CD14-positive monocyte (primary cell): ENCODE data around the gene GAL3ST2. TPM values are rescaled to one million over a fixed set of nuclear protein-coding genes. Genes with fewer than 3 reads are reported as not detected.
A peak's percentile ranks its signal among the peaks of the same experiment; 100 is the strongest.
"Not testable (repeated sequence)": the region's sequence is repeated elsewhere in the genome, so short reads cannot be mapped to it uniquely, and the experiment has no call there.

Experiments used
- DNase-seq, 3 donors: peaks; one replicate each; pipeline ENCODE4 v3.0.0-alpha.2; 2011 to 2022
- H2AFZ ChIP-seq: 2 replicates; pipeline ENCODE4 v1.6.0; 2012; ENCODE audit warnings: mild to moderate bottlenecking, low read depth, low read length, inconsistent platforms; ENCODE audit not compliant: insufficient read depth, poor library complexity, severe bottlenecking
- H3K27ac ChIP-seq, 2 donors: 1 replicate in 1 of 2; 2 replicates in 1 of 2; pipeline ENCODE4 v1.5.1; 2012 to 2013; ENCODE audit warnings: low read length in 2 of 2, control low read depth in 1 of 2, inconsistent platforms in 1 of 2, low read depth in 1 of 2, mild to moderate bottlenecking in 1 of 2
- H3K27me3 ChIP-seq, 2 donors: one replicate each; pipeline versions ENCODE4 v1.6.0 to v1.6.1; 2011 to 2013; ENCODE audit warnings: low read length in 2 of 2; ENCODE audit not compliant: control insufficient read depth in 2 of 2, insufficient read depth in 2 of 2
- H3K36me3 ChIP-seq, 2 donors: replicated peaks in 1 of 2; 1 replicate in 1 of 2; 2 replicates in 1 of 2; pipeline versions ENCODE4 v1.5.1 to v1.6.1; 2012 to 2013; ENCODE audit warnings: low read length in 2 of 2, control low read depth in 1 of 2, inconsistent platforms in 1 of 2, mild to moderate bottlenecking in 1 of 2; ENCODE audit not compliant: insufficient read depth in 2 of 2, control insufficient read depth in 1 of 2
- H3K4me1 ChIP-seq, 2 donors: 1 replicate in 1 of 2; 2 replicates in 1 of 2; pipeline versions ENCODE4 v1.5.1 to v1.6.1; 2012 to 2013; ENCODE audit warnings: low read length in 2 of 2, control low read depth in 1 of 2, inconsistent platforms in 1 of 2, mild to moderate bottlenecking in 1 of 2, moderate library complexity in 1 of 2; ENCODE audit not compliant: insufficient read depth in 2 of 2, control insufficient read depth in 1 of 2
- H3K4me2 ChIP-seq: replicated peaks from 2 replicates; pipeline ENCODE3; 2012; ENCODE audit warnings: low read length, moderate library complexity, mild to moderate bottlenecking; ENCODE audit not compliant: poor library complexity, severe bottlenecking; ENCODE audit errors: extremely low read depth
- H3K4me3 ChIP-seq, 3 experiments: fragments of 200-600 bp in 1 of 3; sonication (generic) in 1 of 3; replicated peaks in 1 of 3; 1 replicate in 2 of 3; 2 replicates in 1 of 3; pipeline ENCODE4 v1.5.1; 2011 to 2013; ENCODE audit warnings: low read length in 3 of 3, mild to moderate bottlenecking in 3 of 3, control low read depth in 2 of 3, low read depth in 2 of 3, inconsistent platforms in 1 of 3, moderate library complexity in 1 of 3
- H3K79me2 ChIP-seq: 2 replicates; pipeline ENCODE4 v1.6.0; 2012; ENCODE audit warnings: mild to moderate bottlenecking, control low read depth, inconsistent platforms, low read length, moderate library complexity; ENCODE audit not compliant: insufficient read depth
- H3K9ac ChIP-seq: 2 replicates; pipeline ENCODE4 v1.6.0; 2017; ENCODE audit warnings: low read length, mild to moderate bottlenecking; ENCODE audit not compliant: insufficient read depth, poor library complexity, severe bottlenecking
- H3K9me3 ChIP-seq, 2 donors: replicated peaks in 1 of 2; 1 replicate in 1 of 2; 2 replicates in 1 of 2; pipeline versions ENCODE4 v1.5.1 to v1.6.1; 2012 to 2013; ENCODE audit warnings: low read length in 2 of 2, control low read depth in 1 of 2; ENCODE audit not compliant: control insufficient read depth in 1 of 2, insufficient read depth in 1 of 2
- H4K20me1 ChIP-seq: 2 replicates; pipeline ENCODE4 v1.6.0; 2012; ENCODE audit warnings: mild to moderate bottlenecking, low read length, control low read depth, moderate library complexity; ENCODE audit not compliant: insufficient read depth
- H3K27ac Mint-ChIP-seq, 7 donors: one replicate each; pipeline ENCODE4 v1.8.0; 2020; ENCODE audit warnings: mild to moderate bottlenecking in 7 of 7, mixed read lengths in 7 of 7, moderate library complexity in 6 of 7, inconsistent platforms in 2 of 7
- H3K27me3 Mint-ChIP-seq, 3 donors: one replicate each; pipeline ENCODE4 v1.8.0; 2021 to 2022; ENCODE audit warnings: low read depth in 3 of 3, mild to moderate bottlenecking in 3 of 3, mixed read lengths in 3 of 3, moderate library complexity in 3 of 3, inconsistent platforms in 1 of 3
- H3K36me3 Mint-ChIP-seq, 2 donors: one replicate each; pipeline ENCODE4 v1.8.0; 2020; ENCODE audit warnings: mixed read lengths in 2 of 2, inconsistent platforms in 1 of 2, mild to moderate bottlenecking in 1 of 2
- H3K4me1 Mint-ChIP-seq: one replicate; pipeline ENCODE4 v1.8.0; 2020; ENCODE audit warnings: mild to moderate bottlenecking, mixed read lengths
- H3K4me3 Mint-ChIP-seq, 2 donors: one replicate each; pipeline ENCODE4 v1.8.0; 2020; ENCODE audit warnings: mild to moderate bottlenecking in 2 of 2, mixed read lengths in 2 of 2, moderate library complexity in 1 of 2
- H3K9me3 Mint-ChIP-seq, 7 donors: one replicate each; pipeline ENCODE4 v1.8.0; 2020 to 2022; ENCODE audit warnings: mixed read lengths in 7 of 7, mild to moderate bottlenecking in 6 of 7, moderate library complexity in 6 of 7, inconsistent platforms in 2 of 7
- WGBS: methylation state at CpG from one replicate; pipeline ENCODE4 v1.1.5; 2013; ENCODE audit warnings: missing lambda C conversion rate; ENCODE audit not compliant: insufficient coverage; 5-methylcytosine and 5-hydroxymethylcytosine counted together
- intact Hi-C, 2 donors: fragments of 100-400 bp; cut with micrococcal nuclease; formaldehyde crosslinking; loops; one replicate each; pipeline versions ENCODE4 v1.15.0 to v1.15.1; 2023
- polyA plus RNA-seq, 3 donors: library from polyadenylated mRNA; depleted of rRNA in 1 of 3; unstranded in 2 of 3; stranded (reverse) in 1 of 3; fragments of 300-500 nt in 2 of 3; fragments of >200 nt in 1 of 3; fragmentation: Illumina TruSeq in 2 of 3; gene quantifications; 1 replicate in 2 of 3; 2 replicates in 1 of 3; pipeline ENCODE4 v1.2.3, GENCODE V29; 2012 to 2021
- TF ChIP-seq, protein P1 (sequence below): fragments of 200-600 bp; IDR thresholded peaks from one replicate; pipeline ENCODE4 v1.8.0; 2022; ENCODE audit warnings: antibody characterized with exemption, mild to moderate bottlenecking

GAL3ST2 gene
- polyA plus RNA-seq, 3 donors, result not detected

DNA sequence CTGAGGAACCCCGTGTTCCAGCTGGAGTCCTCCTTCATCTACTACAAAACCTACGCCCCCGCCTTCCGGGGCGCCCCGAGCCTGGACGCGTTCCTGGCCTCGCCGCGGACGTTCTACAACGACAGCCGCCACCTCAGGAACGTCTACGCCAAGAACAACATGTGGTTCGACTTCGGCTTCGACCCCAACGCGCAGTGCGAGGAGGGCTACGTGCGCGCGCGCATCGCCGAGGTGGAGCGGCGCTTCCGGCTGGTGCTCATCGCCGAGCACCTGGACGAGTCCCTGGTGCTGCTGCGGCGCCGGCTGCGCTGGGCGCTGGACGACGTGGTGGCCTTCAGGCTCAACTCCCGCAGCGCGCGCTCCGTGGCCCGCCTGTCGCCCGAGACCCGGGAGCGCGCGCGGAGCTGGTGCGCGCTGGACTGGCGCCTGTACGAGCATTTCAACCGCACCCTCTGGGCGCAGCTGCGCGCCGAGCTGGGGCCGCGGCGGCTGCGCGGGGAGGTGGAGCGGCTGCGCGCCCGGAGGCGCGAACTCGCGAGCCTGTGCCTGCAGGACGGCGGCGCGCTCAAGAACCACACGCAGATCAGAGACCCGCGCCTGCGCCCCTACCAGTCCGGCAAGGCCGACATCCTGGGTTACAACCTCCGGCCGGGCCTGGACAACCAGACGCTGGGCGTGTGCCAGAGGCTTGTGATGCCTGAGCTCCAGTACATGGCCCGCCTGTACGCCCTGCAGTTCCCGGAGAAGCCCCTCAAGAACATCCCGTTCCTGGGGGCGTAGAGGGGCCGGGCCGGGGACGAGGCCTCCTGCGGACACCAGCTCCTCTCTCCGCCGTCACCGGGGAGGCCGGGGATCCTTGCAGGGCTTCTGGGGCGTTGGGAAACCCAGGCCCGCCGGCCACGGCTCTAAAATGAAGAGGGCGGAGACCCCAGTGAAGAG is 27.0 kb downstream of the GAL3ST2 start:
- Histone ChIP-seq H3K9me3 (no peaks in the 10 kb centered on the region), H3K9ac (no peak overlapping the region), H3K4me3 (peak overlapping the region in 1 of 3 experiments; percentile 34), H3K4me1 (peaks cover 13 to 19% of the 10 kb centered on the region in 2 donors), H3K27me3 (peaks cover 8 to 19% of the 10 kb centered on the region in 2 donors), H2AFZ (no peak overlapping the region), H4K20me1 (no peaks in the 10 kb centered on the region), H3K36me3 (no peaks in the 10 kb centered on the region), H3K79me2 (no peaks in the 10 kb centered on the region), H3K27ac (no peak overlapping the region), H3K4me2 (peak overlapping the region; percentile 53)
- intact Hi-C loops, result no loop called here
- Mint-ChIP-seq H3K4me1 (peaks cover 7% of the 10 kb centered on the region), H3K9me3 (peaks cover 0 to 2% (median 0%) of the 10 kb centered on the region in 7 donors), H3K4me3 (peak overlapping the region; percentile 49 to 85), H3K36me3 (no peaks in the 10 kb centered on the region), H3K27me3 (peaks cover 14 to 29% (median 17%) of the 10 kb centered on the region in 3 donors), H3K27ac (peak overlapping the region in 1 of 7 donors; percentile 20)
- DNase-seq, result no peak
- WGBS, result 3% methylated on average over 108 of the region's 109 CpGs
- TF ChIP-seq, protein P1, sequence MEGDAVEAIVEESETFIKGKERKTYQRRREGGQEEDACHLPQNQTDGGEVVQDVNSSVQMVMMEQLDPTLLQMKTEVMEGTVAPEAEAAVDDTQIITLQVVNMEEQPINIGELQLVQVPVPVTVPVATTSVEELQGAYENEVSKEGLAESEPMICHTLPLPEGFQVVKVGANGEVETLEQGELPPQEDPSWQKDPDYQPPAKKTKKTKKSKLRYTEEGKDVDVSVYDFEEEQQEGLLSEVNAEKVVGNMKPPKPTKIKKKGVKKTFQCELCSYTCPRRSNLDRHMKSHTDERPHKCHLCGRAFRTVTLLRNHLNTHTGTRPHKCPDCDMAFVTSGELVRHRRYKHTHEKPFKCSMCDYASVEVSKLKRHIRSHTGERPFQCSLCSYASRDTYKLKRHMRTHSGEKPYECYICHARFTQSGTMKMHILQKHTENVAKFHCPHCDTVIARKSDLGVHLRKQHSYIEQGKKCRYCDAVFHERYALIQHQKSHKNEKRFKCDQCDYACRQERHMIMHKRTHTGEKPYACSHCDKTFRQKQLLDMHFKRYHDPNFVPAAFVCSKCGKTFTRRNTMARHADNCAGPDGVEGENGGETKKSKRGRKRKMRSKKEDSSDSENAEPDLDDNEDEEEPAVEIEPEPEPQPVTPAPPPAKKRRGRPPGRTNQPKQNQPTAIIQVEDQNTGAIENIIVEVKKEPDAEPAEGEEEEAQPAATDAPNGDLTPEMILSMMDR, result no peak

DNA sequence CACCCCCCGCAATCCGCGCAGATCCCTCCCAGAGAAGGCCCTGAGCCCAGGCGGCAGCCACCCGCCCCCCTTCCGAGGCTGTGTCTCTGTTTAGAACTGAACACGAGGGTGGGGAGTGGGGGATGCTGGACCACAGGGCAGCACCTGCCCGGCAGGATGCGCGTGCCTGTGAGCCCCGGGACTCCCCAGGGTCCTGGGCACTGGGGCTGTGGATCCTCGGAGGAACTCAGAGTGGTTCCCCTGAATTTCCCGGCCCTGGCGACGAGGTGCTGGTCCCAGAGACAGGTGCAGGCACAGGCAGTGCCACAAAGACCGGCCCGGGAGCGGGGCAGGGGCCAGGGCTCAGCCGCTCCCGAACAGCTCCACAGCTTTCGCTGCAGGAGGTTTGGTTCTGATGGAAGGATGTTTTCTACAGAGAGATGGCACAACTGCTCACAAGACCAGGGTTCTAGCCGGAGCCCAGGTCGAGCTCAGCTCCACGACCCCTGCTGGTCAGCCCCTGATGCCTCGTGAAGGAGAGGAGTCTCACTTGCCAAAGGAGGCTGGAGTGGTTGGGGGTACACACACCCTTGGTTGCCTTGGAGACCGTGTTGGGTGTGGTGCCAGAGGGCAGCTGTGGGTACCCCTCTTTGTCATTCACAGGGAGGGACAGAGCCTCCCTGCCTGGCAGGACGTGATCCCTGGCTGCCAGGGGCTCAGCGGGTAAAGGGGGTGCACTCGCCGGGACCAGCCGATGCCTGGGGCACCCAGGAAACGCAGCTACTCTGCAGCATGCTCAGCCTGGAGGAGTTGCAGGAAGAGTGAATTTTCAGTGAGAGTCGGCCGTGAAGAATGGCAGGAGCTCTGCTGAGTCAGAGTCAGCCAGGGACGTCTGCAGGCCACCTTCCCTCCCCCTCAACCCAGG is 28.0 kb downstream of the GAL3ST2 start:
- H3K9me3 Mint-ChIP-seq, result peaks cover 0 to 2% (median 0%) of the 10 kb centered on the region in 7 donors
- H3K4me2 ChIP-seq, result peak overlapping the region; percentile 53
- no peaks in the 10 kb centered on the region for H4K20me1 ChIP-seq
- TF ChIP-seq, protein P1, result no peak
- H3K36me3 ChIP-seq, result no peaks in the 10 kb centered on the region
- H3K36me3 Mint-ChIP-seq, result no peaks in the 10 kb centered on the region
- WGBS, result 3% methylated on average over 24 of the region's 35 CpGs
- H2AFZ ChIP-seq, result no peak overlapping the region
- peaks cover 8 to 19% of the 10 kb centered on the region in 2 donors for H3K27me3 ChIP-seq
- intact Hi-C loops, result no loop called here
- H3K4me3 Mint-ChIP-seq, result peak overlapping the region; percentile 12 to 82
- H3K4me1 ChIP-seq, result peaks cover 13 to 19% of the 10 kb centered on the region in 2 donors
- H3K4me3 ChIP-seq, result peak overlapping the region in 1 of 3 experiments; percentile 34
- no peak for DNase-seq
- no peaks in the 10 kb centered on the region for H3K9me3 ChIP-seq
- H3K9ac ChIP-seq, result no peak overlapping the region
- no peak overlapping the region for H3K27ac Mint-ChIP-seq
- peaks cover 17 to 31% (median 19%) of the 10 kb centered on the region in 3 donors for H3K27me3 Mint-ChIP-seq
- no peaks in the 10 kb centered on the region for H3K79me2 ChIP-seq
- no peak overlapping the region for H3K27ac ChIP-seq
- peaks cover 7% of the 10 kb centered on the region for H3K4me1 Mint-ChIP-seq

DNA sequence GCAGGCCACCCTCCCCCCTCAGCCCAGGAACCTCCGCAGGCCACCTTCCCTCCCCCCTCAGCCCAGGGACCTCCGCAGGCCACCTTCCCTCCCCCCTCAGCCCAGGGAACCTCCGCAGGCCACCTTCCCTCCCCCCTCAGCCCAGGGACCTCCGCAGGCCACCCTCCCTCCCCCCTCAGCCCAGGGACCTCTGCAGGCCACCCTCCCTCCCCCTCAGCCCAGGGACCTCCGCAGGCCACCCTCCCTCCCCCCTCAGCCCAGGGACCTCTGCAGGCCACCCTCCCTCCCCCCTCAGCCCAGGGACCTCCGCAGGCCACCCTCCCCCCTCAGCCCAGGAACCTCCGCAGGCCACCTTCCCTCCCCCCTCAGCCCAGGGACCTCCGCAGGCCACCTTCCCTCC is 29.6 kb downstream of the GAL3ST2 start:
- H3K4me2 ChIP-seq, H3K36me3 ChIP-seq, H3K27ac ChIP-seq, H3K9me3 ChIP-seq, H3K79me2 ChIP-seq, H3K4me3 ChIP-seq, H3K27ac Mint-ChIP-seq, H2AFZ ChIP-seq, H3K9ac ChIP-seq, H3K4me3 Mint-ChIP-seq, H3K4me1 Mint-ChIP-seq, H4K20me1 ChIP-seq, DNase-seq, intact Hi-C loops, H3K9me3 Mint-ChIP-seq, H3K36me3 Mint-ChIP-seq: not testable (repeated sequence)
- no CpG with 5 or more reads among the region's 8 CpGs for WGBS
- peaks cover 8 to 19% of the 10 kb centered on the region in 2 donors for H3K27me3 ChIP-seq
- peaks cover 13 to 19% of the 10 kb centered on the region in 2 donors for H3K4me1 ChIP-seq
- peaks cover 17 to 34% (median 17%) of the 10 kb centered on the region in 3 donors for H3K27me3 Mint-ChIP-seq
